WTC11 (cell line): Measurements from ENCODE around the gene PKNOX1. TPM values are rescaled to one million over a fixed set of nuclear protein-coding genes. Genes with fewer than 3 reads are reported as not detected.
A peak's percentile ranks its signal among the peaks of the same experiment; 100 is the strongest.
"Not testable (repeated sequence)": the region's sequence is repeated elsewhere in the genome, so short reads cannot be mapped to it uniquely, and the experiment has no call there.

Experiments
- ATAC-seq: fragments of 200-7000 bp; cut with Tn5 transposase; 2 replicates; pipeline ENCODE4 v1.10.0; 2021; ENCODE audit warnings: mild to moderate bottlenecking, moderate library complexity
- CTCF ChIA-PET: fragments of 300-600 bp; sonication (Branson Sonifier 250); formaldehyde crosslinking; loops from one replicate; lab custom pipeline; 2021; ENCODE audit warnings: antibody characterized with exemption; lab: Charles Lee
- POLR2A ChIA-PET: fragments of 350-600 bp; sonication (Branson Sonifier 250); formaldehyde crosslinking; loops from one replicate; lab custom pipeline; 2021; ENCODE audit warnings: antibody characterized with exemption; lab: Charles Lee
- DNase-seq: peaks from one replicate; pipeline ENCODE4 v3.0.0; 2021; ENCODE audit warnings: low spot score
- H3K27ac Mint-ChIP-seq: 2 replicates; pipeline ENCODE4 v1.8.0; 2021; ENCODE audit warnings: mixed read lengths
- H3K27me3 Mint-ChIP-seq: 2 replicates; pipeline ENCODE4 v1.8.0; 2021; ENCODE audit warnings: low read depth, mild to moderate bottlenecking, moderate library complexity, mixed read lengths
- H3K36me3 Mint-ChIP-seq: 2 replicates; pipeline ENCODE4 v1.8.0; 2021; ENCODE audit warnings: mixed read lengths
- H3K4me1 Mint-ChIP-seq: 2 replicates; pipeline ENCODE4 v1.8.0; 2022; ENCODE audit warnings: mixed read lengths
- H3K4me3 Mint-ChIP-seq: 2 replicates; pipeline ENCODE4 v1.8.0; 2021; ENCODE audit warnings: mild to moderate bottlenecking, moderate library complexity, mixed read lengths
- H3K9me3 Mint-ChIP-seq: 2 replicates; pipeline ENCODE4 v1.8.0; 2021; ENCODE audit warnings: mixed read lengths
- ETV6 ChIP-seq: sonication (generic); formaldehyde crosslinking; IDR thresholded peaks from 2 replicates; pipeline ENCODE4 v1.8.1; 2022; ENCODE audit warnings: mild to moderate bottlenecking, missing genetic modification reagents
- PRRX2 ChIP-seq: fragments of 250-450 bp; sonication (Bioruptor Pico); IDR thresholded peaks from 2 replicates; pipeline ENCODE4 v1.8.0; 2021; ENCODE audit warnings: mild to moderate bottlenecking
- RELA ChIP-seq: sonication (generic); formaldehyde crosslinking; IDR thresholded peaks from 2 replicates; pipeline ENCODE4 v1.8.1; 2022; ENCODE audit warnings: missing genetic modification reagents, mild to moderate bottlenecking, borderline replicate concordance
- SOX15 ChIP-seq: fragments of 250-450 bp; sonication (Bioruptor Pico); IDR thresholded peaks from 2 replicates; pipeline ENCODE4 v1.9.0; 2021; ENCODE audit warnings: mild to moderate bottlenecking
- TEAD1 ChIP-seq: sonication (generic); formaldehyde crosslinking; IDR thresholded peaks from 2 replicates; pipeline ENCODE4 v1.8.0; 2022; ENCODE audit warnings: mild to moderate bottlenecking, missing genetic modification reagents
- TEAD4 ChIP-seq: sonication (generic); formaldehyde crosslinking; IDR thresholded peaks from 2 replicates; pipeline ENCODE4 v1.8.0; 2022; ENCODE audit warnings: mild to moderate bottlenecking, missing genetic modification reagents
- TP53 ChIP-seq: sonication (generic); formaldehyde crosslinking; IDR thresholded peaks from 2 replicates; pipeline ENCODE4 v1.8.1; 2023; ENCODE audit warnings: mild to moderate bottlenecking, missing genetic modification reagents
- ZNF396 ChIP-seq: fragments of 250-450 bp; sonication (Bioruptor Pico); IDR thresholded peaks from 2 replicates; pipeline ENCODE4 v1.8.0; 2021; ENCODE audit warnings: mild to moderate bottlenecking, moderate library complexity, borderline replicate concordance
- total RNA-seq: library from RNA; stranded (reverse); gene quantifications from 3 replicates; pipeline ENCODE4 v1.2.3, GENCODE V29; 2021
- TF ChIP-seq, protein P1 (sequence below): sonication (generic); formaldehyde crosslinking; conservative IDR thresholded peaks from 2 replicates; pipeline ENCODE4 v1.8.1; 2022; ENCODE audit warnings: mild to moderate bottlenecking, missing genetic modification reagents
- TF ChIP-seq, protein P2 (sequence below): sonication (generic); formaldehyde crosslinking; IDR thresholded peaks from 2 replicates; pipeline ENCODE4 v1.8.1; 2022; ENCODE audit warnings: mild to moderate bottlenecking, moderate library complexity, missing genetic modification reagents
- TF ChIP-seq, protein P3 (sequence below): sonication (generic); formaldehyde crosslinking; IDR thresholded peaks from 2 replicates; pipeline ENCODE4 v1.8.0; 2022; ENCODE audit warnings: mild to moderate bottlenecking, missing genetic modification reagents
- TF ChIP-seq, protein P4 (sequence below): sonication (generic); formaldehyde crosslinking; IDR thresholded peaks from 2 replicates; pipeline ENCODE4 v1.8.0; 2023; ENCODE audit warnings: missing genetic modification reagents
- TF ChIP-seq, protein P5 (sequence below): sonication (generic); formaldehyde crosslinking; IDR thresholded peaks from 2 replicates; pipeline ENCODE4 v1.8.0; 2022; ENCODE audit warnings: mild to moderate bottlenecking, missing genetic modification reagents
- TF ChIP-seq, protein P6 (sequence below): fragments of 250-450 bp; sonication (Bioruptor Pico); IDR thresholded peaks from 2 replicates; pipeline ENCODE4 v2.1.2; 2022; ENCODE audit warnings: mild to moderate bottlenecking, moderate library complexity
- TF ChIP-seq, protein P7 (sequence below): fragments of 250-450 bp; sonication (Bioruptor Pico); IDR thresholded peaks from 2 replicates; pipeline ENCODE4 v1.9.0; 2021; ENCODE audit warnings: moderate library complexity, mild to moderate bottlenecking, inconsistent platforms, borderline replicate concordance
- TF ChIP-seq, protein P8 (sequence below): sonication (generic); formaldehyde crosslinking; conservative IDR thresholded peaks from 2 replicates; pipeline ENCODE4 v1.8.1; 2023; ENCODE audit warnings: mild to moderate bottlenecking, low read depth, missing genetic modification reagents, moderate library complexity
- TF ChIP-seq, protein P9 (sequence below): sonication (generic); formaldehyde crosslinking; IDR thresholded peaks from 2 replicates; pipeline ENCODE4 v1.8.1; 2022; ENCODE audit warnings: low read depth, mild to moderate bottlenecking, moderate library complexity, missing genetic modification reagents, borderline replicate concordance
- TF ChIP-seq, protein P10 (sequence below): fragments of 250-450 bp; sonication (Bioruptor Pico); conservative IDR thresholded peaks from 2 replicates; pipeline ENCODE4 v1.9.0; 2021; ENCODE audit warnings: mild to moderate bottlenecking

PKNOX1 gene
- total RNA-seq, 1 experiment from 2014 or later, result 23.0 TPM

DNA sequence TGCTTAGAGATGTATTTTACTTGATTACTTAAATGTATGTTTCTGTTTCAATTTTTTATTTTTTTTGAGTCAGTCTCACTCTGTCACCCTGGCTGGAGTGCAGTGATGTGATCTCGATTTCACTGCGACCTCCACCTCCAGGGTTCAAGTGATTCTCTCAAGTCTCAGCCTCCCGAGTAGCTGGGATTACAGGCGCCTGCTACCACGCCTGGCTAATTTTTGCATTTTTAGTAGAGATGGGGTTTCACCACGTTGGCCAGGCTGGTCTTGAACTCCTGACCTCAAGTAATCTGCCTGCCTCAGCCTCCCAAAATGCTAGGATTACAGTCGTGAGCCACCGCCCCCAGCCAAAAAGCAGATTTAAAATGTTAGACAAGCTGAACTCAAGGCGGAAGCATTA lies 15.0 kb downstream of the PKNOX1 start:
- H3K4me3 Mint-ChIP-seq, H3K27me3 Mint-ChIP-seq, H3K36me3 Mint-ChIP-seq, DNase-seq, ATAC-seq, H3K9me3 Mint-ChIP-seq: not testable (repeated sequence)
- POLR2A ChIA-PET, result interaction anchor here (0.5 to 2.7 kb wide), 2 partner anchors 8 to 33 kb away, joined by 3 to 10 read pairs; no protein-coding TSS in a partner anchor
- CTCF ChIA-PET, result interaction anchor here (0.6 kb wide), 2 partner anchors 12 to 67 kb away, joined by 3 to 4 read pairs; no protein-coding TSS in a partner anchor
- Mint-ChIP-seq H3K27ac (peak overlapping the region; percentile 71), H3K4me1 (peaks cover 51% of the 10 kb centered on the region)

DNA sequence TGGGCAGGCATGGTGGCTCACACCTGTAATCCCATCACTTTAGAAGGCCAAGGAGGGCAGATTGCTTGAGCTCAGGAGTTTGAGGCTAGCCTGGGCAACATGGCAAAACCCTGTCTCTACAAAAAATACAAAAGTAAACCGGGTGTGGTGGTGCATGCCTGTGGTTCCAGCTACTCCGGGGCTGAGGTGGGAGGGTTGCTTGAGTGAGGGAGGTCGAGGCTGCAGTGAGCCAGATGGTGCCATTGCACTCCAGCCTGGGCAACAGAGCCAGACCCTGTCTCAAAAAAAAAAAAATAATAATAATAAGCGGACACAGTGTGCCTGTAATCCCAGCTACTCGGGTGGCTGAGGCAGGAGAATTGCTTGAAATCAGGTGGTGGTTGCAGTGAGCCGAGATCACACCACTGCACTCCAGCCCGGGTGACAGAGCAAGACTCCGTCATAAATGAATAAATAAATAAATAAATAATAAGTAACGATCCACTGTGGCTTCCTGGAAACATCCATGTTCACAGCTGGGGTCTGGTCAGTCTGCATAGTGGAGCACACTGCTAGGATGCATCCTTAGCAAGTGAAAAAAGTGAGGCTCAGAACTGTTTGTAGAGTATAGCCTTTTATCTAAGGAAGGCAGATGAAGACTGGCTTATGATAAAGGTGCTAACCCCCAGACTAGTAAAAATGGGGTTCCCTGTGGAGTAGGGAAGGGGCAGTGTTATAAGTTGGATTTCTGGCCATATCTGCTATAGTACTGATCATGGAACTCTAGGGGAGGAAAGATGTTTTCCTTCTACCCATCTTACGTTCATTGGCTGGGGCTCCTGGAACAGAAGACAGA lies 15.7 kb downstream of the PKNOX1 start:
- DNase-seq (no peak), ATAC-seq (no peak)
- 0 out of 2 replicates have a peak, but pooled peaks cover 3% of the 10 kb centered on the region for H3K36me3 Mint-ChIP-seq
- H3K27ac Mint-ChIP-seq, result peak overlapping the region; percentile 78
- TF ChIP-seq, protein P1, sequence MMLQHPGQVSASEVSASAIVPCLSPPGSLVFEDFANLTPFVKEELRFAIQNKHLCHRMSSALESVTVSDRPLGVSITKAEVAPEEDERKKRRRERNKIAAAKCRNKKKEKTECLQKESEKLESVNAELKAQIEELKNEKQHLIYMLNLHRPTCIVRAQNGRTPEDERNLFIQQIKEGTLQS, result no peak
- TF ChIP-seq, protein P2, sequence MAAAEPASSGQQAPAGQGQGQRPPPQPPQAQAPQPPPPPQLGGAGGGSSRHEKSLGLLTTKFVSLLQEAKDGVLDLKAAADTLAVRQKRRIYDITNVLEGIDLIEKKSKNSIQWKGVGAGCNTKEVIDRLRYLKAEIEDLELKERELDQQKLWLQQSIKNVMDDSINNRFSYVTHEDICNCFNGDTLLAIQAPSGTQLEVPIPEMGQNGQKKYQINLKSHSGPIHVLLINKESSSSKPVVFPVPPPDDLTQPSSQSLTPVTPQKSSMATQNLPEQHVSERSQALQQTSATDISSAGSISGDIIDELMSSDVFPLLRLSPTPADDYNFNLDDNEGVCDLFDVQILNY, result no peak
- TF ChIP-seq ETV6 (CRISPR knock-in tag) (no peak), TEAD4 (CRISPR knock-in tag) (no peak), RELA (CRISPR knock-in tag) (no peak), SOX15 (CRISPR knock-in tag) (no peak), ZNF396 (no peak), TP53 (CRISPR knock-in tag) (no peak), TEAD1 (CRISPR knock-in tag) (no peak), PRRX2 (CRISPR knock-in tag) (no peak)
- TF ChIP-seq, protein P3, sequence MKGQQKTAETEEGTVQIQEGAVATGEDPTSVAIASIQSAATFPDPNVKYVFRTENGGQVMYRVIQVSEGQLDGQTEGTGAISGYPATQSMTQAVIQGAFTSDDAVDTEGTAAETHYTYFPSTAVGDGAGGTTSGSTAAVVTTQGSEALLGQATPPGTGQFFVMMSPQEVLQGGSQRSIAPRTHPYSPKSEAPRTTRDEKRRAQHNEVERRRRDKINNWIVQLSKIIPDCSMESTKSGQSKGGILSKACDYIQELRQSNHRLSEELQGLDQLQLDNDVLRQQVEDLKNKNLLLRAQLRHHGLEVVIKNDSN (CRISPR knock-in tag), result no peak
- TF ChIP-seq, protein P4, sequence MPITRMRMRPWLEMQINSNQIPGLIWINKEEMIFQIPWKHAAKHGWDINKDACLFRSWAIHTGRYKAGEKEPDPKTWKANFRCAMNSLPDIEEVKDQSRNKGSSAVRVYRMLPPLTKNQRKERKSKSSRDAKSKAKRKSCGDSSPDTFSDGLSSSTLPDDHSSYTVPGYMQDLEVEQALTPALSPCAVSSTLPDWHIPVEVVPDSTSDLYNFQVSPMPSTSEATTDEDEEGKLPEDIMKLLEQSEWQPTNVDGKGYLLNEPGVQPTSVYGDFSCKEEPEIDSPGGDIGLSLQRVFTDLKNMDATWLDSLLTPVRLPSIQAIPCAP (CRISPR knock-in tag), result no peak
- TF ChIP-seq, protein P5, sequence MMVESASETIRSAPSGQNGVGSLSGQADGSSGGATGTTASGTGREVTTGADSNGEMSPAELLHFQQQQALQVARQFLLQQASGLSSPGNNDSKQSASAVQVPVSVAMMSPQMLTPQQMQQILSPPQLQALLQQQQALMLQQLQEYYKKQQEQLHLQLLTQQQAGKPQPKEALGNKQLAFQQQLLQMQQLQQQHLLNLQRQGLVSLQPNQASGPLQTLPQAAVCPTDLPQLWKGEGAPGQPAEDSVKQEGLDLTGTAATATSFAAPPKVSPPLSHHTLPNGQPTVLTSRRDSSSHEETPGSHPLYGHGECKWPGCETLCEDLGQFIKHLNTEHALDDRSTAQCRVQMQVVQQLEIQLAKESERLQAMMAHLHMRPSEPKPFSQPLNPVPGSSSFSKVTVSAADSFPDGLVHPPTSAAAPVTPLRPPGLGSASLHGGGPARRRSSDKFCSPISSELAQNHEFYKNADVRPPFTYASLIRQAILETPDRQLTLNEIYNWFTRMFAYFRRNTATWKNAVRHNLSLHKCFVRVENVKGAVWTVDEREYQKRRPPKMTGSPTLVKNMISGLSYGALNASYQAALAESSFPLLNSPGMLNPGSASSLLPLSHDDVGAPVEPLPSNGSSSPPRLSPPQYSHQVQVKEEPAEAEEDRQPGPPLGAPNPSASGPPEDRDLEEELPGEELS (CRISPR knock-in tag), result no peak
- TF ChIP-seq, protein P6, sequence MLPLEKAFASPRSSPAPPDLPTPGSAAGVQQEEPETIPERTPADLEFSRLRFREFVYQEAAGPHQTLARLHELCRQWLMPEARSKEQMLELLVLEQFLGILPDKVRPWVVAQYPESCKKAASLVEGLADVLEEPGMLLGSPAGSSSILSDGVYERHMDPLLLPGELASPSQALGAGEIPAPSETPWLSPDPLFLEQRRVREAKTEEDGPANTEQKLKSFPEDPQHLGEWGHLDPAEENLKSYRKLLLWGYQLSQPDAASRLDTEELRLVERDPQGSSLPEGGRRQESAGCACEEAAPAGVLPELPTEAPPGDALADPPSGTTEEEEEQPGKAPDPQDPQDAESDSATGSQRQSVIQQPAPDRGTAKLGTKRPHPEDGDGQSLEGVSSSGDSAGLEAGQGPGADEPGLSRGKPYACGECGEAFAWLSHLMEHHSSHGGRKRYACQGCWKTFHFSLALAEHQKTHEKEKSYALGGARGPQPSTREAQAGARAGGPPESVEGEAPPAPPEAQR (CRISPR knock-in tag), result no peak
- TF ChIP-seq, protein P7, sequence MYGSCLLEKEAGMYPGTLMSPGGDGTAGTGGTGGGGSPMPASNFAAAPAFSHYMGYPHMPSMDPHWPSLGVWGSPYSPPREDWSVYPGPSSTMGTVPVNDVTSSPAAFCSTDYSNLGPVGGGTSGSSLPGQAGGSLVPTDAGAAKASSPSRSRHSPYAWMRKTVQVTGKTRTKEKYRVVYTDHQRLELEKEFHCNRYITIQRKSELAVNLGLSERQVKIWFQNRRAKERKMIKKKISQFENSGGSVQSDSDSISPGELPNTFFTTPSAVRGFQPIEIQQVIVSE, result no peak
- TF ChIP-seq, protein P8, sequence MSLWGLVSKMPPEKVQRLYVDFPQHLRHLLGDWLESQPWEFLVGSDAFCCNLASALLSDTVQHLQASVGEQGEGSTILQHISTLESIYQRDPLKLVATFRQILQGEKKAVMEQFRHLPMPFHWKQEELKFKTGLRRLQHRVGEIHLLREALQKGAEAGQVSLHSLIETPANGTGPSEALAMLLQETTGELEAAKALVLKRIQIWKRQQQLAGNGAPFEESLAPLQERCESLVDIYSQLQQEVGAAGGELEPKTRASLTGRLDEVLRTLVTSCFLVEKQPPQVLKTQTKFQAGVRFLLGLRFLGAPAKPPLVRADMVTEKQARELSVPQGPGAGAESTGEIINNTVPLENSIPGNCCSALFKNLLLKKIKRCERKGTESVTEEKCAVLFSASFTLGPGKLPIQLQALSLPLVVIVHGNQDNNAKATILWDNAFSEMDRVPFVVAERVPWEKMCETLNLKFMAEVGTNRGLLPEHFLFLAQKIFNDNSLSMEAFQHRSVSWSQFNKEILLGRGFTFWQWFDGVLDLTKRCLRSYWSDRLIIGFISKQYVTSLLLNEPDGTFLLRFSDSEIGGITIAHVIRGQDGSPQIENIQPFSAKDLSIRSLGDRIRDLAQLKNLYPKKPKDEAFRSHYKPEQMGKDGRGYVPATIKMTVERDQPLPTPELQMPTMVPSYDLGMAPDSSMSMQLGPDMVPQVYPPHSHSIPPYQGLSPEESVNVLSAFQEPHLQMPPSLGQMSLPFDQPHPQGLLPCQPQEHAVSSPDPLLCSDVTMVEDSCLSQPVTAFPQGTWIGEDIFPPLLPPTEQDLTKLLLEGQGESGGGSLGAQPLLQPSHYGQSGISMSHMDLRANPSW (CRISPR knock-in tag), result no peak
- TF ChIP-seq, protein P9, sequence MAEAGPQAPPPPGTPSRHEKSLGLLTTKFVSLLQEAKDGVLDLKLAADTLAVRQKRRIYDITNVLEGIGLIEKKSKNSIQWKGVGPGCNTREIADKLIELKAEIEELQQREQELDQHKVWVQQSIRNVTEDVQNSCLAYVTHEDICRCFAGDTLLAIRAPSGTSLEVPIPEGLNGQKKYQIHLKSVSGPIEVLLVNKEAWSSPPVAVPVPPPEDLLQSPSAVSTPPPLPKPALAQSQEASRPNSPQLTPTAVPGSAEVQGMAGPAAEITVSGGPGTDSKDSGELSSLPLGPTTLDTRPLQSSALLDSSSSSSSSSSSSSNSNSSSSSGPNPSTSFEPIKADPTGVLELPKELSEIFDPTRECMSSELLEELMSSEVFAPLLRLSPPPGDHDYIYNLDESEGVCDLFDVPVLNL (CRISPR knock-in tag), result no peak
- TF ChIP-seq, protein P10, sequence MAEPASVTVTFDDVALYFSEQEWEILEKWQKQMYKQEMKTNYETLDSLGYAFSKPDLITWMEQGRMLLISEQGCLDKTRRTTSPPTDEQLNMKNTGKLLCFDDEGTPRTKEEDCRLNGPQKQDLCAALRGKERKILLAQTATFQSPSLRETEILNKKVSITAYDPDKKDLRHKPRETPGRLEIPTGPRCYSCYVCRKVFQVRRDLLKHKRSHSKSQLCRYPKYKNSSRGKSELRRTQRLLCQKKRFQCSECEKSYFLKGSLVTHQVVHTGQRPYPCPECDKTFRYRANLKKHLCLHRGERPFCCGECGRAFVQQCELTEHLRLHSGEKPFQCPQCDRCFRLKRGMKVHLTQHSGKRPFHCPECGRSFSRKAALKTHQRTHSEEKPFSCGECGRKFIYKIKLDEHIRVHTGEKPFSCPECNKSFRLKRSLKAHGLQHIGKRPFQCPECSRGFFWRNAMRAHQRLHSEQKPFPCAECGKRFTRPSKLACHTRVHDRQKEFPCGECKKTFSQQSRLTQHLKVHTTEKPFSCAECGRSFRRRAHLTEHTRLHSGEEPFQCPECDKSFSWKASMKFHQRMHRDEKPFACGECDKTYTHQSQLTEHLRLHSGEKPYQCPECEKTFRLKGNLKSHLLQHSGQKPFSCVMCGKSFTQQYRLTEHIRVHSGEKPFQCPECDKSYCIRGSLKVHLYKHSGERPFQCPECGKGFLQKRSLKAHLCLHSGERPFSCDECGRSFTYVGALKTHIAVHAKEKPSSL, result no peak
- CTCF ChIA-PET, result interaction anchor here (0.6 to 1.5 kb wide), 3 partner anchors 13 to 68 kb away, joined by 3 to 4 read pairs (median 3); no protein-coding TSS in a partner anchor
- H3K4me1 Mint-ChIP-seq, result peaks cover 51% of the 10 kb centered on the region
- POLR2A ChIA-PET, result interaction anchor here (0.5 to 2.7 kb wide), 3 partner anchors 8 to 97 kb away, joined by 3 to 10 read pairs (median 3); partner anchors contain the start of gene NDUFV3
- H3K27me3 Mint-ChIP-seq, result no peaks in the 10 kb centered on the region; the same call in 1 of the 2 replicates
- no peak overlapping the region for H3K4me3 Mint-ChIP-seq
- no peaks in the 10 kb centered on the region for H3K9me3 Mint-ChIP-seq
